GM10248 (cell line): ENCODE measurements around the gene TLR1.
"Not testable (repeated sequence)": the region's sequence is repeated elsewhere in the genome, so short reads cannot be mapped to it uniquely, and the experiment has no call there.

Experiments
- CTCF ChIA-PET: fragments of 300-600 bp; sonication (Branson Sonifier 250); formaldehyde crosslinking; extraction: SDS; loops from one replicate; lab custom pipeline; 2021; ENCODE audit warnings: antibody characterized with exemption; lab: Yijun Ruan, JAX
- POLR2A ChIA-PET: fragments of 350-650 bp; sonication (Branson Sonifier 250); formaldehyde crosslinking; extraction: SDS; loops from one replicate; lab custom pipeline; 2020; ENCODE audit warnings: antibody characterized with exemption; lab: Yijun Ruan, JAX
- DNase-seq: peaks from one replicate; pipeline ENCODE4 v3.0.0; 2012; ENCODE audit errors: extremely low spot score
- CTCF ChIP-seq: IDR thresholded peaks from 2 replicates; pipeline ENCODE4 v1.5.1; 2012; ENCODE audit warnings: mild to moderate bottlenecking, low read depth; ENCODE audit errors: extremely low read depth, missing control alignments, control extremely low read depth

TLR1 gene

GRCh38 chr4:38811297-38811696 is 6.7 kb upstream of the TLR1 start:
- DNase-seq, result no peak
- CTCF ChIA-PET, result interaction anchor here (3.8 kb wide), 1 partner anchor 28 kb away, joined by 16 read pairs; the partner anchor contains the start of gene TLR10
- TF ChIP-seq CTCF, result no peak
- POLR2A ChIA-PET, result interaction anchor here (0.7 kb wide), 1 partner anchor 30 kb away, joined by 4 read pairs; no protein-coding TSS in a partner anchor

DNA sequence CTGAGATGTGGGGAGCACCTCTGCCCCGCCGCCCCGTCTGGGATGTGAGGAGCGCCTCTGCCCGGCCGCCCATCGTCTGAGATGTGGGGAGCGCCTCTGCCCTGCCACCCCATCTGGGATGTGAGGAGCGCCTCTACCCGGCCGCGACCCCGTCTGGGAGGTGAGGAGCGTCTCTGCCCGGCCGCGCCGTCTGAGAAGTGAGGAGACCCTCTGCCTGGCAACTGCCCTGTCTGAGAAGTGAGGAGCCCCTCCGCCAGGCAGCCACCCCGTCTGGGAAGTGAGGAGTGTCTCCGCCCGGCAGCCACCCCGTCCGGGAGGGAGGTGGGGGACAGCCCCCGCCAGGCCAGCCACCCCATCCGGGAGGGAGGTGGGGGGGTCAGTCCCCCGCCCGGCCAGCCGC is 2.9 kb upstream of the TLR1 start:
- POLR2A ChIA-PET, DNase-seq: not testable (repeated sequence)
- CTCF ChIA-PET, result interaction anchor here (10.5 kb wide), 1 partner anchor 47 kb away, joined by 128 read pairs; no protein-coding TSS in a partner anchor

DNA sequence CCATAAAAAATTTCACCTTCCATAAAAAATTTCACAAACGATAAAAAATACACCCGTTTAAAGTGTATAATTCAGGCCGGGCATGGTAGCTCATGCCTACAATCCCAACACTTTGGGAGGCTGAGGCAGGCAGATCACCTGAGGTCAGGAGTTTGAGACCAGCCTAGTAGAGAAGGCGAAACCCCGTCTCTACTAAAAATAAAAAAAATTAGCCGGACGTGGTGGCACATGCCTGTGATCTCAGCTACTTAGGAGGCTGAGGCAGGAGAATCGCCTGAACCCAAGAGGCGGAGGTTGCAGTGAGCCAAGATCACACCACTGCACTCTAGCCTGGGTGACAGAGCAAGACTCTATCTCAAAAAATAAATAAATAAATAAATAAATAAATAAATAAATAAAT is 1.7 kb upstream of the TLR1 start:
- not testable (repeated sequence) for DNase-seq
- CTCF ChIA-PET, result interaction anchor here (0.9 to 16.4 kb wide), 8 partner anchors 12 to 70 kb away, joined by 3 to 256 read pairs (median 18); partner anchors contain the start of gene TLR10
- POLR2A ChIA-PET, result interaction anchor here (1.6 to 3.3 kb wide), 2 partner anchors 13 to 24 kb away, joined by 5 to 14 read pairs; partner anchors contain the start of gene TLR10

- DNase-seq, result peak; percentile 74
- no peak for TF ChIP-seq CTCF
- POLR2A ChIA-PET, result interaction anchor here (1.0 to 3.3 kb wide), 5 partner anchors 10 to 47 kb away, joined by 4 to 14 read pairs (median 6); partner anchors contain the start of gene TLR10
- CTCF ChIA-PET, result interaction anchor here (0.7 to 16.4 kb wide), 15 partner anchors 11 to 672 kb away, joined by 3 to 256 read pairs (median 8); partner anchors contain the start of gene TLR10
These were observed 1.0 kb upstream of the TLR1 start for GRCh38 chr4:38805530-38806145.

DNA sequence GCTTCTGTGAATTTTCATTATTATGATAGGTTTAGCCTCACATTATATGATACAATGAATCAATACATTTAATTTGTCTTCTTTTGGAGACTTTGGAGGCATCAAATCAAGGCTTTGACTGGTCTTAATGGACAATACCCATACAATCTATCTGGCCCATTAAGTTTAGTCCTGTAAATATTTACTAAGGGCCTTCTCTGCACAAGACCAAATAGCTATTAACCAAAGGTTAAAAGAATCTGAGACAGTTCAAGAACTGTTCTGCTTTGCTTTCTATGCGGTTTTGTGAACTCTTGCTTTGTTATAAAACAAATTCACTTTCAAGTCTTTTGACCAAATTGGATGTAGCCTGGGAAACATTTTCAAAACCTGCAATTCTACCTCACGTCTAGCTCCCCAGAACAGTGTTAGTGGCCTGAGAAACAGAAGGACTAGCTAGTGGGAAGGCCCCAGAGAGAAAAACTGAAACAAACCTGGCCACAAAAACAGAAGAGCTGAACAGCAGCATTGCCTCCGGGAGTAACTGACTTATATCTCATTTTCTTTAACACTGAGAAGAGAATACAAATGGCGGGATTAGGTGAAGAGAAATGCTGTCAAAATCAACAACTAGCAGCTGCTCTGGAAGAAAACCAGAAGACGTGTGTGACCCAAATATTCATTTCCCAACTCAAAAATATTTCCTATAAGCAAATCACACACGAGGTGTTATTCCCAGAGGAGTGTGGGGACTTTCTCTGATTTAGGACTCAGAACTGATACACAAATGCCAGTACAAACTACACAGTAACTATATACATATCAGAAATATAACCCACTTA is 548 bp downstream of the TLR1 start:
- peak; percentile 57 for DNase-seq
- ChIA-PET CTCF (interaction anchor here (0.8 to 16.4 kb wide), 25 partner anchors 9 to 714 kb away, joined by 3 to 256 read pairs (median 7); partner anchors contain the start of gene TLR10), POLR2A (interaction anchor here (0.8 to 3.3 kb wide), 11 partner anchors 9 to 672 kb away, joined by 3 to 14 read pairs (median 4); partner anchors contain the start of gene TLR10)
- no peak for TF ChIP-seq CTCF

GRCh38 chr4:38802561-38803355 is 1.8 kb downstream of the TLR1 start:
- POLR2A ChIA-PET, result interaction anchor here (0.5 to 3.3 kb wide), 6 partner anchors 12 to 68 kb away, joined by 3 to 14 read pairs (median 4); partner anchors contain the start of gene TLR10
- no peak for TF ChIP-seq CTCF
- DNase-seq, result no peak
- CTCF ChIA-PET, result interaction anchor here (1.2 to 16.4 kb wide), 12 partner anchors 8 to 623 kb away, joined by 4 to 256 read pairs (median 18); partner anchors contain the start of gene TLR10
